ENCODE data around the gene LRGUK.

Gene LRGUK

DNA sequence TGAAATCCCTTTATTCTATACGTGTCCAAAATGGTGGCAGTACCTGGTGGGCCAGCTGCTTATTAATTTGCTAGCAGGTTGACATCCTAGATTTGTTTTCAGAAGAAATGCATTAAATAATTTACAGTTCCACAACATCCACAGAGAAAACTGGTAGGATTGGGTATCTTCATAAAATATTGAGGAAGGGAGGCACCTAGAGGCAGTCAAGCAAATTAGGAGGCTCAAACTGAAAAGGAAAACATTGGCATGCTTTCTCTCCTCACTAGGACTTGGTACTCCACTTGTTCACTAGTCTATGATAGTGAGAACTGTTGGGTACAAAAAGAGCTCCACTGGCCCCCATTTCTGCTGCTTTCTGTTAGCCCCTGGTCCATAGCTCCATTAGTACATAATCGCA lies 18.3 kb upstream of the LRGUK start:
- DNase-seq (ENCODE audit: low spot score): no peak
- TF ChIP-seq, protein P1, sequence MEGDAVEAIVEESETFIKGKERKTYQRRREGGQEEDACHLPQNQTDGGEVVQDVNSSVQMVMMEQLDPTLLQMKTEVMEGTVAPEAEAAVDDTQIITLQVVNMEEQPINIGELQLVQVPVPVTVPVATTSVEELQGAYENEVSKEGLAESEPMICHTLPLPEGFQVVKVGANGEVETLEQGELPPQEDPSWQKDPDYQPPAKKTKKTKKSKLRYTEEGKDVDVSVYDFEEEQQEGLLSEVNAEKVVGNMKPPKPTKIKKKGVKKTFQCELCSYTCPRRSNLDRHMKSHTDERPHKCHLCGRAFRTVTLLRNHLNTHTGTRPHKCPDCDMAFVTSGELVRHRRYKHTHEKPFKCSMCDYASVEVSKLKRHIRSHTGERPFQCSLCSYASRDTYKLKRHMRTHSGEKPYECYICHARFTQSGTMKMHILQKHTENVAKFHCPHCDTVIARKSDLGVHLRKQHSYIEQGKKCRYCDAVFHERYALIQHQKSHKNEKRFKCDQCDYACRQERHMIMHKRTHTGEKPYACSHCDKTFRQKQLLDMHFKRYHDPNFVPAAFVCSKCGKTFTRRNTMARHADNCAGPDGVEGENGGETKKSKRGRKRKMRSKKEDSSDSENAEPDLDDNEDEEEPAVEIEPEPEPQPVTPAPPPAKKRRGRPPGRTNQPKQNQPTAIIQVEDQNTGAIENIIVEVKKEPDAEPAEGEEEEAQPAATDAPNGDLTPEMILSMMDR (IDR thresholded peaks at IDR 0.05; ENCODE audit: extremely low read depth, missing control alignments): no peak

- DNase-seq (ENCODE audit: low spot score): no peak
- TF ChIP-seq, protein P1 (IDR thresholded peaks at IDR 0.05; ENCODE audit: extremely low read depth, missing control alignments): no peak
Observed at GRCh38 chr7:134113655-134114054, 13.5 kb upstream of the LRGUK start.

- TF ChIP-seq, protein P1 (IDR thresholded peaks at IDR 0.05; ENCODE audit: extremely low read depth, missing control alignments): no peak
- DNase-seq (ENCODE audit: low spot score): no peak
Observed at GRCh38 chr7:134114992-134115391, 12.1 kb upstream of the LRGUK start.

DNA sequence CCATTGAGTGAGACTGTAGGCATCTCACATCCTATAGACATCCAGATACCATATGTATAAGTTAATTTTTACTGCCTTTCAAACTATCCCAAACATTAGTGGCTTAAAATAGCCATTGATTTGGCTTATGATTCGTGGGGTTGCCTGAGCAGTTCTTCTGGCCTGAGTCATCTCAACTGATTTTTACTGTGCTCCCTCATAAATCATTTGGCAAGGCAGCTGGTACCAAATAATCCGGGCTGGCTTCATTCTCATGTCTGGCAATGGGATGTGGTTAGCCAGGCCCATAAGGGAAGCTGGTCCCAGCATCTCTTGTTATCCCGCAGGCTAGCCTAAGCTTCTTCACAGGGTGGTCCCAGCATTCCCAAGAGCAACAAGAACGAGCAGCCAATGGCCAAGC lies 6.7 kb upstream of the LRGUK start:
- TF ChIP-seq, protein P1 (IDR thresholded peaks at IDR 0.05; ENCODE audit: extremely low read depth, missing control alignments): no peak
- no peak for DNase-seq (ENCODE audit: low spot score)

DNA sequence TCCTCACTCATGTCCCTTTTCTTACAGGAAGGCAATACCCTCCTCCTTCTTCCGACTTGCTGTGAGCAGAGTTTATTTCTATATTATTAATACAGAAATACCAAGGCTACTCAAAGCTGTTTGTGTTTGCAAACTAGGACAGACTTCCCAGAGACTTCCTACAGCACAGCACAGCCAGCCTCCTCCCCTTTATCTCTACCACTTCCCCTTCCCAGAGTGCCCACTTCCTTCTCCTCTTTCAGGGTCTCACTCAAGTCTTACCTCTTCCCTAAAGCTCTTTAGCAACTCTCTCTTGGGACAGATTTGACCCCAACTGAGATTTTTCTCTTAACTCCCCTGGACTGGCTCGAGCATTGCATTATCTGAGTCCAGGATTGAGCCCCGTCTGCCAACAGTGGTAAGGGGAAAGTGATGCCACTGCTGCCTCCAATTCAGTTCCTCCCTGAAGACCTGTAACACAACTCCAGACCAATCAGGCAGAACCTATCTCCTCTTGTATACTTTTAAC lies 5.5 kb upstream of the LRGUK start:
- TF ChIP-seq, protein P1 (IDR thresholded peaks at IDR 0.05; ENCODE audit: extremely low read depth, missing control alignments): no peak
- DNase-seq (ENCODE audit: low spot score): no peak

DNA sequence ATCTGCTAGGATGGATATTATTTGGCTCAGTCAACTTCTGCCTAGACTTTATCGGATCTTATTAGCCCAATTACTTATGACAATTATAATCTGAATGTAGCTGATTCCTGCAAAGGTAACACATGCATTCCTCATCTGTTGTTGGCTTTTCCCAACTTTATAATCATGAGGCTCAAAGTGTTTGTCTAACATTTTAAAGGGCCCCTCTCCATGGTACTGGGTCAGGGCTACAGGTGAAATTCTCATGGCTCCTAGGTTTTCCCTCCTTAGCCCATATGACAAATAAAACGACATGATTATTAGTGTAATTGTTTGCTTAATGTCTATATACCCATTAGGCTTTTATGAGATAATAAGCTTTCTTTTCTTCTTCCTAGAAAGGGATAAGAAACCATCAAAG lies 4.2 kb upstream of the LRGUK start:
- TF ChIP-seq, protein P1 (IDR thresholded peaks at IDR 0.05; ENCODE audit: extremely low read depth, missing control alignments): no peak
- DNase-seq (ENCODE audit: low spot score): no peak

DNA sequence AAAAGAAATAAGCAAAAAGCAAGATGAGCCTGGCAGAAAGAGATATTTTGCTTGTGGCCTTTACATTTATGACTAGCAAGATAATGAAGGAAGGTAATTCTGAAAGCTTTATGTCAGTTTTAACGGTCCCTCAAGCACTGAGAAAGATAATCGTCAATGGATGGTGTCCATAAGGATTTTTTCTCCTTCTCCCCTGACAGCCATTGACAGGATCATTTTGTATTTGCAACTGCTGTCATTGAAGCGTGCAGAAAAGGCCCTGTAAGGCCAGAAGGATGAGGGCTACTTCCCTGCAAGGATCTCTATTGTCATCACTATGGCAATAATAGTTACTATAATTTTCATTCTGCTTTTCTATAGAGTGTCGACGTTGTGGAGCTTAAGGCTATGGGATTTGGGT lies 994 bp upstream of the LRGUK start:
- TF ChIP-seq, protein P1 (IDR thresholded peaks at IDR 0.05; ENCODE audit: extremely low read depth, missing control alignments): no peak
- no peak for DNase-seq (ENCODE audit: low spot score)
